HG03280 (cell line): ENCODE measurements around the gene RNF220.

Experiments
- ATAC-seq: cut with Tn5 transposase; IDR thresholded peaks from one replicate; pipeline ENCODE4 v1.9.1; 2021; ENCODE audit warnings: mild to moderate bottlenecking, moderate library complexity; ENCODE audit not compliant: unreplicated experiment

RNF220 gene

DNA sequence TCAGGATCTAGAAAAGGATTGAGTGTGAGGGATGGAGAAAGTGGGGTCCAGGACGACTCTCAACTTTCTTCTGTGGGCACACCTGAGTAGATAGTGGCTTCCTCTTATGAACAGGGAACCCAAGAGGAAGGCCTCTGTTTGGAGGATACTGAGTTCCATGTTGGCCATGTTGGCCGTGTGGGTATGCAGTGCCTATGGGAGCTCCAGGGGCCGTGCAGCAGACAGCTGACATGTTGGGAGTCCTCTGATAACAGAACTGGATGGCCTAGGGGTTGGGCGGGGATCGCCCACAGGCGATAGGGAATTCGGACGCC is 226.2 kb downstream of the RNF220 start:
- no peak for ATAC-seq

DNA sequence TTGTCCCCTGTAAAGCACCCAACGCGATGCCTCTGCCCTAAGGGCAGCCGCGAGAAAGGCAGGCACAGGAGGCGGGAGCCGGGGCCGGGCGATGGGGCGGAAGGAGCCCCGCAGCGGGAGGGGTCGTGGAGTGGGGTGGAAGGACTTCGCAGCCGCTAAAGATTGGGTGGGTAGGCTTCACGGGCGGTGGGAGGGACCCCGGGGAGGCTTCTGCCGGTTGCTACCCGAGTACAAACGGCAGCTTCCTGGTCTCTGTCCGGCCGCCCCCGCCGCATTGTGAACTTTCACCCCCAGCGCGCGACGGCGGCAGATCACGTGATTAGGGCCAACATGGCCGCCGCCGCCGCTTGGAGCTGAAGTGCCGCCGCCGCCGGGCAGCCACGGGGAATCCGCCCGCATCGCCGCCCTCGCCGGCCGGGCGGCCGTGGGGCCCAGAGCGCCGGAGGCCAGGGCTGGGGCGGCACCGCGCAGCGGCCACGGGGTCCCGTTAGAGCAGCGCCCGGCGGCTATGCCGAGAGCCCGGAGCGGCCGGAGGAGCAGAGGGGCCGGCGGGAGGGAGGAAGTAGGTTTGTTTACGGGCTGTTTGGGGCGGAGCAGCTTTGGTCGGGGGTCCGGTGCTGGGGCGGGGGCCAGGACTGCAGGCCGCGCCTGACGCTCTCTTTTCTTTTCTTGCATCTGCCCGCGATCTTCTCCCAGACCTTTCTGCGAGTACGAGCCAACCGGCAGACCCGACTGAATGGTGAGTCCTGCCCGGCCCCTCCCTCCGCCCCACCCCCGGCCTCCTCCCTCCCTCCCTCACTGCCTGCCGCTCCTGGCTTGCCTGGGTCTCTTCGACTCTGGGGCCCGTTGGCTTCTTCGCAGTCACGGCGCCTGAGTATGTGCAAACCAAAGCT is 226.8 kb downstream of the RNF220 start:
- peak; percentile 63 for ATAC-seq

DNA sequence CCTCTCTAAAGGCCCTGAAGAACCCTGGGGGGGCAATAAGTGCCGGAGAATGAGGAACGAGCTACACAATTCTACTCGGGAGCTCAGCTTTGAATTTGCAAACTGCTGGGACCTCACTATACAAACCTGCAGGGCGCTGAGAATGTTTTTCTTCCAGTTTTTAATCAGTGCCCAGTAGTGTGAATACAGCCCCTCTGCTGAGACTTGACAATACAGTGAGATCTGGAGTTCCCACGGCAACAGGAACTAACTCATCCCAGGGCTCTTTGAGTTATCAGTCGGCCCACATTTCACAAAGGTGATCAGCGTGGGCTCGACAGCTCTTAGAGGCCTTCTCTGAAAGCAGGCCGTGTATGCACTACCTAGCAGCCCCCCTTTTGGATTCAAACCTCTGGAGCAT is 227.5 kb downstream of the RNF220 start:
- ATAC-seq, result no peak

DNA sequence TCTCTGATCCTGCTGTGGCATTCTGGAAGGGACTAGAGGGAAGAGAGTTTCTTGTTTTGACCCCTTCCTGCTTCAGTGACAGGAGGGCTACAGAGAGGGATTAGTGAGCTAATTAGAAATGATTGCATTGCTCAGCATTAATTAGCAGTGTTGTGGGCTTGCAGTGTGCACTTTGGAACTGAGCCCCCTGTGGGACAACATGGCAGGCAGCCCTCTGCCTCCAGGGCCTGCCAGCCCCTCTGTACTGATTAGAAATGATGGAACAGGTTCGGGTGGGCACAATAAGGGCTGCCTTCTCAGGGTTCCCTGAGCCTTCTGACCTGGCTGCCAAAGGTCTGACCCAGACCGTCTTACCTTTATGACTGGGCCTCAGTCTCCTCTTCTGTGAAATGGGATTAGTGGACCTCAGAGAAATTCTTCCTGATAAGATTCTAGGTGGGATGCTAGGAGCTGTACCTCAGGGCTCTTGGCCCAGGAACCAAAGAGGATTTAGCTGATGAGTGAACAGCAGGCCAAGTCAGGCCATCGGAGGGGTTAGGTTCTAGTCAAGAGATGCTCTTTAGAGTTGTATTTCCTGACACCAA is 229.6 kb downstream of the RNF220 start:
- no peak for ATAC-seq

DNA sequence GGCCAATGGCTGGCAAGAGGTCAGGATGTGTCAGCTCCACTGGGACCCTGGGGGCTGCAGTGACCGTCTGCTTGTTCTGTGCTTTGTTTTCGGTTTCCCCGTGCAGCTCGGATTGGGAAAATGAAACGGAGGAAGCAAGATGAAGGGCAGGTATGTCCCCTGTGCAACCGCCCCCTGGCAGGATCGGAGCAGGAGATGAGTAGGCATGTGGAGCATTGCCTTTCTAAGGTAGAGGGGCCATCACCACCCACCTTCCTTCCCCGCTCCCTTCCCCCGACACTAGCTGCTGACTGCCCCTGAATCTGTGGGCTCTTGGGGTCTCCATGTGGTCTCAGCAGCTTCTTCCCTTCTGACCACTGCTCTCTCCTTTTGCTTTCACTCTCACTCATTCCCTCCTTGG is 230.4 kb downstream of the RNF220 start:
- ATAC-seq, result no peak

DNA sequence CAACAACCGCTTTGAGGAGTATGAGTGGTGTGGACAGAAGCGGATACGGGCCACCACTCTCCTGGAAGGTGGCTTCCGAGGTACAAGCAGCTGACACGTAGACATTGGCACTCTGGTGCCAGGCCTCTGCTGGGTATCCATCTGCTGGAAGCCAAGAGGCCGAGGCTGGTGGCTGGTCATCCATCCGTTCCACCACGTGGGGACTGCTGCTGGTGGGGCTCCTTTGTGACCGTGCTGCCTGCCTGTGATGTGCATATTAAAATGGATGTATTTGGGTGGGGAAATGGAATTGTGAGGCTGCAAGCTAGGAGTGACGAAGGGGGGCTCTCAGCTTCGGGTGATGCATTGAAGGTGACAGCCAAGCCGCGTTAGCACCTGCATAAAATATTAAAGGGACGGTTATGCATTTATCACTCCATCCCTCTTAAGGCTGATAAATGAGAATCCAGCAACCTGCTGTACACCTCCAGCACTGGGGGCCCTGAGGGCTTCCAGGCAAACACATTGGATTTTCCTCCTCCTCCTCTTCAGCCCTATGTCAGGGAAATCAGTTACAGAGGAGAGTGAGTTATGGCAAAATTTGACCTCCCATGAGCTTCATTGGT is 231.1 kb downstream of the RNF220 start:
- no peak for ATAC-seq

DNA sequence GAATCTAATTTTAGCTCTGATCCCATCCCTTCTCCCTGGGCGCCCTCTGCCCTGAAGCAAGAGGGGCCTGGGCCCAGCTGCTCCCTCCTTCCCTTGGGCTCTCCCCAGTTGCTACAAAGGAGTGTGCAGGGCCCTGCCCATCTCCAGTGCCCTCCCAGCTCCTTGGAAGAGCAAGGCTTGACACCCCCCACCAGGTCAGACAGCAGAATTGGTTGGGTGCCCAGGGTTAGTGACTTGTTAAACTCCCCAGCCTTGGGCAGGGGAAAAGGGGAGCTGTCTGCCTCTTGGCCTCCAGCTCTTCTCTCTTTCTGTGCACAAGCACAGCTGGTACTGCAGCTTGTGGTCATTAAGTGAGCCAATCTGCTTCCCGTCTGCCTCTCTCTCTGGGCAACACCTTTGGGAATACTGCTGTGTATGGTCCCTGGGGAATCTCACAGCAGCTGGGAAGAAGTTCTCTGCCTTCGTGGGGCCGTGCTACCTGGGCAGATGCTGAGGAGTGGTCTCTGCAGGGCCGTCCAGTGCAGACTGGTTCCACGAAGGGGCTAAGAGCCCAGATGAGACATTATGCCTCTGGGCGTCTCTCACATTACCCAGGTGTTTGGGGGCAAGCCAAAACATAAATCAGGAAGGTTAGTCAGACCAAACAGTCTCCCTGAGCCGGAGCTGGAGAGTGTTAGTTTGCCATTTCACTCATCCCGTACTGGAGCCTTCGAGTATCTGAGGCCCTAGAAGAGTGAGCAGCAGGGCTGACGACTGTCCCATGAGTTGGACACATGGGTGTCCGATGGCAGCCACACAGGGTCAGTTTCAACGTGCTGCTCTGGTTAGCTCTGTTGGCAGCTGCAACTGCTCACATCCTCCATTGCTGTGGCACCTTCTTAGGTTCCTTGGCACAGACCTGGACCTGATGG is 231.9 kb downstream of the RNF220 start:
- no peak for ATAC-seq

DNA sequence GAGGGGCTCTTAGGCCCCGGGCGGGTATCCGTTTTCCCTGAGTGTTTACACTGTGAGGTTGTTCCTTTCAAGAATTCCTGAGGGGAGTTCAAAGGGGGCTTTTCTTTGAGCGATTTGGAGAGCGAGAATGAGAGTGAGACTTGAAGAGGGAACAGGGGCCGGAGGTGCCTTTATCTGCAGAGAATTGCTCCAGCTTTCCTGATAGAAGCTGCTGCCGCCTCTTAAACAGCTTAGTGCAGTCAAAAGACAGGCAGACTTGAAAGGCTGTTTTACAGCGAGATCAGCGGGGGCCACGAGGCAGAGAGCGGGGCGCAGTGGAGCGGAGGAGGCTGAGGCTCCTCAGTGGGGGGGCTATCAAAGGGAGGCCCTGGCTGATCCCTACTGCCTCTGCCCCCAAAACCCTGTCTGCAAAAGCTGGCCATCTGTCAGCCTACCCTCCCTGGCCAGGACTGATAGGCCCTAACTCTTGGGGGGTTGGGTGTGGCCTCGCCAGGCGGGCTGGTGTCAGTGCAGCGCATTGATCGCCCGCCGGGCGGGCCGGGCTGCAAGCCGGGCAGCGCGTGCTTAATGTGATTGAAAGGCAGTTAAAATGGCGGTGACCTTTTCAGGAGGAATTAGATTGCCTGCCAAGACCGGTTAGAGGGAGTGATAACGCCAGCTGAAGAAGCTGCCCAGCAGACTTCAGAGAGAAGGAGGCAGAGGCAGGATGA is 232.8 kb downstream of the RNF220 start:
- ATAC-seq, result no peak

DNA sequence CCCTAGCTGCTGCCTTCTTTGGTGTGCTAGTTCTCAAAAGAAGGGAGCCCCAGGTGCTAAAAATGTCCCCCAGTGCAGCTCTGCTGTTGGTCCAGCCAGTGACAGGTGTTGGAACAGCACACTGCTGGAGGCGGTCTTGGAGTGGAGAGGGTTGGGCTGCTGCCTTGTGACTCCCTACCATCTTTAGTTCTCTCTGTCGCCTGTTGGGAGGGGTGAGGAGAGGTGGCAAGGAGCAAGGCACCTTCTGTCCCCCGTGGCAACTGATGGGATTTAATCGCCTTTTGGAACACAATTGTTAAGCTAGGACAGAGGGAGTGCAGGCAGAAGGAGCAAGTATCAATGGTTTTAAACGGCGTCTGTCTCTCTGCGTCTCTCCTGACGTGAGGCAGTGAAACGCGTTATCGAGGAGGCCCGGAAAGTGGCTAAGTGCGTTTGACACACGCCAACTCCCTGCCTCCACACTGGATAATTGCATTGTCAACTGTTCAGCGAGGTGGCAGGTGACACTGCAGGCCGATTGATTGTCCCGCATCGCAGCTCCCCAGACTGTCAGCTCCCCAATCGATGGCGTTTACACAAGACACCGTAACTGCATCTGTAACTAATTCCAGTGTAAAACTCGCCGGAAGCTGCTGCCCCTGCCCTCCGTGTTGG is 235.3 kb downstream of the RNF220 start:
- no peak for ATAC-seq

DNA sequence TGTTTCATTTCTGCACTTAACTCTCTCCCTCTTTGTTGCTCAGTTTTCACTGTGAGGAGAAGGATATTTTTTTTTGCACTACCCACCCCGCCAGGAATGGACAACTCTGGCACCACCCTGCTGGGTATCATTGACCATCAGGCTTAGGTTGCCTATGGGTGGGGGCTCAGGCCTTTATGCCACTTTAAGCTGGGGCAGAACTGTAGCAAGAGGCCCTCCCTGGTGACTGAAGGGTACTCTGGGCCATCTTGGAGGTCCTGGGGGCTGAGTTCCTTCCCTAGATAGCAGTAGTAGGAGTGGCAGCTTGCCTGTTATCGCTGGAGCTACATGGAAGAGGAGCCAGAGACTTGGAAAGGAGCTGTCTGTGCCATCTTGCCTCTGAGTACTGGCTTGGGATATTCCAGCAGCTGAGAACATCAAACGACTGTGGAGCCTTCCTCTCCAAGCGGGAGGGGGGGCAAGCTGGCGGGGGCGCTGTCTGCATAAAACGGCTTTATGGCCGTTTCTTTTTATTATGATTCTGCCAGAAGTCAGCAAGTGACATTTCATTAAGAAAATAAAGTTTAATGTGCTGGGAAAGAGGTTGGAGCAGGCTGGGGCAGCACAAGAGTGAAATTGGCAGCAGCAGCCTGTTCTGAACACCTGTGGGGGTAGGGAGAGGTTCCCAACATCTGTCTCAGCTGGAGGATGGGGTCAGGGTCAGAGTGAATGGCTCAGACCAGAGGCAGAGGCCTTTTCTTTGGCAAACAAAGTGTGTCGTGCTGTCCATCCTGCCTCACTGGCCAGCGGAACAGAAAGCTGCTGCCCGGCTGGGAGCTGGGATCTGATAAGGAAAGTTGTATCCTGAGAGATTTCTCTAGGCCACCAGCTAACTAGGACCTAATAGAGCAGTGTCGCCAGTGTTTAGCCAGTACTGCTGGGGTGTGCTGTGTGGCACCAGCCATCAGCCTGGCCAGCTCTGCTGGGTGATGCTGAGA is 236.4 kb downstream of the RNF220 start:
- ATAC-seq, result no peak

DNA sequence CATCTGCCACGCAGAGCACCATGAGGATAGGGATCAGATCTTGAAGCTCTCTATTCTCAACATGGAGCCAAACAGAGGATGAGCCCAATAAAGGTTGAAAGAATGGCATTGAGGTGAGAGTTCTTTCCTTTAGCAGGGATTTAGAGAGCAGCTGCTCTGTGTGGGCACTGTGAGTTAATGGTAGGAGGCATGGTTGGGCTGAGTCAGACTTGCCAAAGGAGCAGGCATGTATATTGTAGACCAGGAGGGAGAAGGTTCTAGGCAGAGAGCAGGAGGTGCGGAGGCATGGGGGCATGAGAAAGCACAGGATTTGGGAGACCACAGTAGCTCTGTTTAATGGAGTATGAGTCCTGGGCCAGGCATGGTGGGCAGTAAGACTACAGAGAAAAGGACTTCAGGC is 237.2 kb downstream of the RNF220 start:
- ATAC-seq, result no peak

DNA sequence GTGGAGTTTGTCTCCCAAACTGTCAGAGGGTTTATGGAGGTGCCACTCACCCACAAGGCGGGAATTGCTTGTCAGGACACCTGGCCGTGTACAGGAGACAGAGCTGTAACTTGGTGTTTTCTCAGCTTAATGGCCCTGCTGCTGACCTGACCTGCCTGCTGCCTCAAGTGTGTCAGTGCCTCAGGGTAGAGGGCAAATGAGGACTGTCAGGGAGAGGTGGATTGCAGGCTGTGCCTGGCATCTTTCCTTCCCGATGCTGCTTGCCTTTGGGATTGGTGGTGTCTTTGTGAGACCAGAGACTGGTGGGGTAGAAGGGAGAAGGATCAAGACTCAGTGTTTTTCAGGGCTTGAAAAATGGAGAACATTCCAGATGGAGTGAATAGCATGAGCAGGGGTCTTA is 237.9 kb downstream of the RNF220 start:
- ATAC-seq, result no peak

DNA sequence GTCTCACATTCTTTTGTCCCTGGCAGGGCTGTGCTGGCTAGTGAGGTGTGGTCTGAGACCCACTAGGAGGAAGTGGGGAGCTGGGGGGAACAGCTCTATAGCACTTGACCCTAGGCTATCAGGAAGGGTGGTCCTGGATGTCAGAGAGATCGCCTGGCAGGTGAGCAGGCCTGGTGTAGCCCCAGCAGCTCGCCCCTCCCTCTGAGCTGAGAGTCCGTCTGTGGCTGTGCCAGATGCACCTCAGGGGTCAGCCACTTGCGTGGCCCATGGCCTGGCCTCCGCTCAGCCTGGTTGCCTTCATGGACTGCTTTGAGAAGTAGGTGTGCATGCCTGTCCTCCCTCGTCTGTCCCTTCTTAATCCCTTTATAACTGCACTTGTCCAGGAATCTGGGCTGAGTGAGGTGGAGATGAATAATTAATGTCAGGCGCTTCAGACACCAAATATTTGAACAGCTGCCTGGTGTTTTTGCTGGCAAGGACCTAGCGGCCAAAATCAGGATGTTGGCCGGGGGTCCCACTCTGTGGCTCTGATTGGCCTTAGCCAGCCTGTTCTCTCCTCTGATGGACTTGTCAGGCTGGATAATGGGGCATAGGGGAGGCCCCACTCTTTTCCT is 238.8 kb downstream of the RNF220 start:
- ATAC-seq, result no peak

DNA sequence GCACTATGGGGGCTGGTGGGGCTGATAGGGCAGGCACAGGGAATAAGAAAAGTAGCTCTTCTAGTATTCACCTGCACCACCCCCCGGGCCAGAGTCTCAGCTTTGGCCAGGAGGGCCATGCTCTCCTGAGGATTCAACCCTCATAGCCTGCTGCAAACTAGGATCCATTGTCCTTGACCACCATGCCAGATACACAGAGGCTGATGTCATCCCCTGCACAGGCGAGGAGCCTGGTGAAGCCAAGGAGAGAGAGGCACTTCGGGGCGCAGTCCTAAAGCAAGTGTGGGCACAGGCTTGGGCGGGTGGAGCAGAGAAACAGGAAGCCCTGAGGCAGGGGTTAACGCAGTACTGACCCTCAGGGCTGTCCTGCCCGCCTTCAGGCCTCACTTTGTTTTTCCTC is 239.8 kb downstream of the RNF220 start:
- ATAC-seq, result no peak

DNA sequence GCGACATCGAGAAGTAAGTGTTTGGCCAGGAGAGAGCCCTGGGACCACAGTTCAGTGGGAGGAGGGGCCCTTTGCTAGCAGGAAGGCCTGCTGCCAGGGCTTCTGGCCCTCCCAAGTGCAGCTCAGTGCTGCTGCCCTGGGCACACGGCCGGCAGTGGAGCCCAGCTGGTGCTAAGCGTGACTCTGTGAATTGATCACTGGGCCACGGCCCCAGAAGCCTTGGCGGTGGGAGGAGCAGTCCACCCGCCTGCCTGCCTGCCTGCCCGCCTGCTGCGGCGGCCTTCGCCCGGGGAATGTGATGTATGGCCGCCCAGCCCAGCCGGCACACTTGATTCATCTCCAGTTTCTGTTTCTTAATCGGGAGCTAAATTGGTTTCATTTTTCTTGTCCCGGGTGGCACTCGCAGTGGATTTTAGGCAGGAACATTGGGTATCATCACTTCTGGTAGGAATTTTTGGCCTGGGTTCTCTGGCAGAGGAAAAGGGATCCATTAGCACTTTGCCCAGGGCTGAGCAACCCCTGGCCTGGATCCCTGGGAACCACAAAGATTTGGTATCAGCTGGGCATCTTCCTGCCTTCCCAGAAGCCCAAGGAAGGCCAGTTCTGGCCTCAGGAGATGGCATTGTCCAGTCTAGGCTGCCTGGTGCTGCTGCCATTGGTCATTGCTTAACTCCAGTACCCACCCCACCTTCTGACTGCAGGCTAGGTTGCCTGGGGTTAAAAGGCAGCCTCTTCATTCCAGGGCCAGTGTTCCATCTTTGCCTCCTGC is 240.6 kb downstream of the RNF220 start:
- ATAC-seq, result no peak

DNA sequence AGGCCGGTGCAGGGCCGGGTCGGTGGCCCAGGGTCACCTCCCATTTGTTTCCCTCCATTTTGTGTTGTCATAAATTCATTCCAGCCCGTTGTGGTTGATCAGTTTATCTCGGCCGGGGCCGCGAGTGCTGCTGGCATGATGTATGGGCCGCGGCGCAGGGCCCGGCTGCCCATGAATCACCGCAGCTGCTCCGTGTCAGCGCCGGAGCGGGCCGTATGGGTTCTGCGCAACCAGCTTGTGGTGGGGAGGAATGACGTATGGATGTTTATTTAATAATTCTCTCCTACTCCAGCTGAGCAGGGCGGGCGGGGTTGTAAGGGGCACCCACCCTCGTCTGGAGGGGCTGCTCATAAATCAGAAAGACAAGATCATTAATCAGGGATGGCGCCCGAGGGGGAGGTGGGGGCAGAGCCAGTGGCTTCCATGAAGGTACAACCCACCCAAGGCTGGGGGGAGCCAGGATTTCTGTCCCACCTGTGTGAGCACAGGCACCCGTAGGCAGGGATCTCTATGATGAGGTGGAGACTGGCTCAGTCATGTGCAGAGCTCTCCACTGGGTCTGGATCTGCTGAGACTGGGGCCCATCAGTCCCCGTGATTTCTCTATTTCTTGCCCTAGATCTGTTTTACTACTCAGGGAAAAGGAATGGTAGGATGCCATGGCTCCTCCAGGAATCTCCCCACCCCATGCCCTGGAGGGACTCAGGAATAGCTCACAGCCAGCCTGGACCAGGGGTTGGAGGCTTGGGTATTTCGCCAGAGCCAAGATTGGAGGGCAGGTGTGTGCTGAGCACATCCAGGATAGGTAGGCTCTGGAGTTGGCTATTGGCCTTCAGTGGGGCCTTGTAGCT is 241.4 kb downstream of the RNF220 start:
- ATAC-seq, result no peak

DNA sequence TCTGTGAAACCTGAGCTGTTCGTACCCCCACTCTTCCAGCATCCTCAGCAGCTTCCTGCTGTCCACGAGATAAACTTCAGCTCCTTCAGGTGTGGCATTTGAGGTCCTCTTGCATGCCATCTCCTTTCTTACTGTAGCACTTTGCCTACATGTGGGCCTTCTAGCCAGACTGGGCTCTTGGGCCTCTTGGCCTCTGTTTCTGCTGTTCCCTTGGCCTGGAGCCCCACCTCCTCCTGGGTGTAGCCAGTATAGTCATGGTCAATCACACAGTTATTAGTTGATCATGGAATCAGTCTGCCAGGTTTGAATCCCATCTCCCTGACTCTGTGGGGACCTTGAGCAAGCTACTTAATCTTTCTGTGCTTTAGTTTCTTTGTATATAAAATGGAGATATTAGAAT is 242.8 kb downstream of the RNF220 start:
- no peak for ATAC-seq
